ENCODE measurements around the gene ABCF1.
A peak's percentile ranks its signal among the peaks of the same experiment; 100 is the strongest.

DNA sequence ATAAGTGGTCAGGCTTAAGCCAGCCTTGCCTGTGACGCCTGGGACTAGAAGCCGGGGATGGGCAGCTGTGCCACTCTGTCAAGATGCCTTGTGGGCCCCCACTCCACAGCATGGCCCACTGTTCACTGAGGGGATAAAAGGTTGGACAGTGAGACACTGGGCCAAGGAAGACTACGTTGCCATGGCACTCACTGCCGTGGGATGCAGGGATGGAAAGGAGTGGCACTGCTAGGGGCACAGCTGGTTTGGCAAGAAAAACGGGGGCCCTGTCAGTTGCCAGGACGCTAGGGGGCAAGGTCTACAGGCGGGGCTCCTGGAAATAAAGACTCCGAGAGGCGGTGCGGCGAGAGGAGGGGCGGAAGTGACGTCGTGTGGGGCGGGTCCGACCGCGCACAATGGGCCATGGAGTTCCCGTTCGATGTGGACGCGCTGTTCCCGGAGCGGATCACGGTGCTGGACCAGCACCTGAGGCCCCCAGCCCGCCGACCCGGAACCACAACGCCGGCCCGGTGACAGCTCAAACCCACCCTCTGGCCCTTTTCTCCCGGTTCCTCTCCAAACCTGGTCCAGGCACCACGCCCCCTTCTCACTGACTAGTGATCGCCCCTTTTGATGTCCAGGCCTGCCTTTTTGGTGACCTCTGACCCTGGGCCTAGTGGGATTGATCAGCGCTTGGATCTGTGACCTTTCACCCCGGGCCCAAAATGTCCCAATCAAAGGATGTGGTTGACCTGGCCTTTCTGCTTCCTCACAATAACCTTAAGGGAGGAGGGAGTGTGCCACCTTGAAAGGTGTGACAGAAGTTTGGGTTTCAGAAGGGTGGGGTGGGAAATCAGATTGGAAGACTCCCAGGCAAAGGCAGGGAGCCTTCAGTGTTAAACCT, 55.5 kb downstream of the ABCF1 start, which contains the start of gene ATAT1:
- TF ChIP-seq, protein P1, sequence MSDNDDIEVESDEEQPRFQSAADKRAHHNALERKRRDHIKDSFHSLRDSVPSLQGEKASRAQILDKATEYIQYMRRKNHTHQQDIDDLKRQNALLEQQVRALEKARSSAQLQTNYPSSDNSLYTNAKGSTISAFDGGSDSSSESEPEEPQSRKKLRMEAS (IDR thresholded peaks at IDR 0.05), result no peak
- TF ChIP-seq RAD21 (IDR thresholded peaks at IDR 0.05), result peak; percentile 24 to 54

Data from liver (tissue), 2 donors.